ENCODE measurements around the gene ACTC1. TPM values are rescaled to one million over a fixed set of nuclear protein-coding genes. Genes with fewer than 3 reads are reported as not detected.
A peak's percentile ranks its signal among the peaks of the same experiment; 100 is the strongest.

Gene ACTC1
- total RNA-seq, 3 donors from 2014 or later: 0.15 to 1.6 TPM; not detected in 1

GRCh38 chr15:34799149-34800101 lies 4.1 kb upstream of the ACTC1 start:
- Histone ChIP-seq H3K36me3 (no peaks in the 10 kb centered on the region), H3K27me3 (peaks cover 4 to 23% of the 10 kb centered on the region in 2 donors), H3K27ac (peak overlapping the region in 1 of 2 donors; percentile 12), H3K4me1 (no peaks in the 10 kb centered on the region), H3K9me3 (no peaks in the 10 kb centered on the region), H3K4me3 (no peak overlapping the region)
- DNase-seq (ENCODE audit: low spot score in 2 of 2): no peak
- intact Hi-C loops (cut with DNase I; ENCODE audit: low total_unique reads): no loop called here
- TF ChIP-seq POLR2A (IDR thresholded peaks at IDR 0.05) (no peak), CTCF (IDR thresholded peaks at IDR 0.05) (no peak), POLR2AphosphoS5 (IDR thresholded peaks at IDR 0.05) (no peak)

DNA sequence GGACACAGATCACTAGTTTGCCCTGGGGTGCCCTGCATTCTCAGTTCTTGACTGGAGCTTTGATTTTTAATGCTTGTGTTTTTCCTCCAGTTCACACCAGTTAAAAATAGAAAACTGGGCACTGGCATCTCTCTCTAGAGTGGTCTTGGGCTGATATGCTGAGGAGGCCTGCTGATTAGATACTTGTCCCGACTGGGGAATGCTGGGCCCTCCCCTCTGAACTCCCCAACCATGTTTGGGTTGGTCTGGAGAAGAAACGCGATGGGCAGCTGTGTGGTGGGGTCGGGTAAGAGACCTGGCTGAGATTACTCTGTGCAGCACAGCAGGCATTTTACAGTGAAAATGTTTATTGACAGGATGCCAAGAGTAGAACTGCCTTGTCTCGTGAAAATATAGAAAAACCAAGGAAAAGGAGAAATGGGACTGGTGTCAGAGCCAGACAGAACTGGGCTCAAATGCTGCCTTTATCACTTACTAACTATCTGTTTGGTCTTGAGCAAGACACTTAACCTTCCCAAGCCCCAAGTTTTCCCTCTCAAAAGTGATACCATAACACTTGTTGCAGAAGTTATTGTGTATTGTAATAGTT lies 1.6 kb upstream of the ACTC1 start:
- intact Hi-C loops (cut with DNase I; ENCODE audit: low total_unique reads): no loop called here
- TF ChIP-seq CTCF (IDR thresholded peaks at IDR 0.05) (no peak), POLR2A (IDR thresholded peaks at IDR 0.05) (no peak), POLR2AphosphoS5 (IDR thresholded peaks at IDR 0.05) (no peak)
- H3K9me3 ChIP-seq: no peaks in the 10 kb centered on the region
- H3K4me1 ChIP-seq: no peaks in the 10 kb centered on the region
- no peak for DNase-seq (ENCODE audit: low spot score in 2 of 2)
- H3K27me3 ChIP-seq: peaks cover 4 to 41% of the 10 kb centered on the region in 2 donors
- H3K27ac ChIP-seq: no peak overlapping the region
- H3K36me3 ChIP-seq: no peaks in the 10 kb centered on the region
- H3K4me3 ChIP-seq: no peak overlapping the region

GRCh38 chr15:34794590-34795206 lies 651 bp downstream of the ACTC1 start:
- Histone ChIP-seq H3K4me3 (peak overlapping the region in 2 of 3 donors; percentile 13 to 51), H3K36me3 (no peaks in the 10 kb centered on the region), H3K27me3 (peaks cover 4 to 47% of the 10 kb centered on the region in 2 donors), H3K9me3 (no peaks in the 10 kb centered on the region), H3K4me1 (no peaks in the 10 kb centered on the region), H3K27ac (no peak overlapping the region)
- DNase-seq (ENCODE audit: low spot score in 2 of 2): no peak
- intact Hi-C loops (cut with DNase I; ENCODE audit: low total_unique reads): no loop called here
- TF ChIP-seq CTCF (IDR thresholded peaks at IDR 0.05): no peak
- no peak for TF ChIP-seq POLR2AphosphoS5 (IDR thresholded peaks at IDR 0.05)
- no peak for TF ChIP-seq POLR2A (IDR thresholded peaks at IDR 0.05)

DNA sequence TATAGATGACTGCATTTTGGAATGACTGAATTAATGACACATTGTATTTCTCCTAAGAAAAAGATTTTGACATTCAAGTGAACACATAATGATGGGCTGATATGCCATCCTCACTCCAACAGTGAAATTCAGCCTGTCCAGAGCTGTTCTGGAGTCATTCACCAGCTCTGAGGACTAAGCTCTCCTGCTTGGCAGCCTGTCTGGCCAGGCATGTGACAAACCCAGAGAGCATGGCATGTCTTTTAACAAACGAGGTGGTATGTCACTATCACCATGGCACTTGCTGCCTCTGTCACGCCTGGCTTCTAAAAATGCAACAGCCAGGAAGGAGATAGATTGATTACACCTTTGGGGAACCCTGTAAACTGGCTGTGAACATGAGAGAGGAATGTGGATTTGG lies 1.4 kb downstream of the ACTC1 start:
- no peaks in the 10 kb centered on the region for H3K4me1 ChIP-seq
- intact Hi-C loops (cut with DNase I; ENCODE audit: low total_unique reads): no loop called here
- H3K36me3 ChIP-seq: no peaks in the 10 kb centered on the region
- H3K27ac ChIP-seq: no peak overlapping the region
- TF ChIP-seq POLR2A (IDR thresholded peaks at IDR 0.05): no peak
- no peak for TF ChIP-seq POLR2AphosphoS5 (IDR thresholded peaks at IDR 0.05)
- no peak for TF ChIP-seq CTCF (IDR thresholded peaks at IDR 0.05)
- no peaks in the 10 kb centered on the region for H3K9me3 ChIP-seq
- H3K27me3 ChIP-seq: peaks cover 4 to 52% of the 10 kb centered on the region in 2 donors
- no peak for DNase-seq (ENCODE audit: low spot score in 2 of 2)
- no peak overlapping the region for H3K4me3 ChIP-seq
